Body of pancreas (tissue), 4 donors: ENCODE data around the gene SLC24A3. TPM values are rescaled to one million over a fixed set of nuclear protein-coding genes. Genes with fewer than 3 reads are reported as not detected.
A peak's percentile ranks its signal among the peaks of the same experiment; 100 is the strongest.

ENCODE experiments used
- ATAC-seq: fragments of 150-250 bp; one replicate; pipeline ENCODE4 v1.9.1; 2016
- DNase-seq, 4 donors: peaks; one replicate each; pipeline ENCODE4 v3.0.0-alpha.2; 2019
- H3K27ac ChIP-seq, 4 donors: fragments of 200-600 bp; sonication (generic); 1 replicate in 3 of 4; 2 replicates in 1 of 4; pipeline versions ENCODE4 v1.5.1 to v1.6.1; 2016 to 2019; ENCODE audit warnings: mild to moderate bottlenecking in 1 of 4, mixed read lengths in 1 of 4, moderate library complexity in 1 of 4
- H3K27me3 ChIP-seq, 2 donors: fragments of 200-600 bp; sonication (generic); one replicate each; pipeline ENCODE4 v1.6.0; 2016; ENCODE audit warnings: mild to moderate bottlenecking in 1 of 2
- H3K36me3 ChIP-seq, 2 donors: fragments of 200-600 bp; sonication (generic); replicated peaks in 1 of 2; 2 replicates each; pipeline ENCODE4 v1.5.1; 2016; ENCODE audit warnings: low read depth in 2 of 2; ENCODE audit not compliant: insufficient read depth in 1 of 2
- H3K4me1 ChIP-seq: fragments of 200-600 bp; sonication (generic); one replicate; pipeline ENCODE4 v1.6.0; 2016
- H3K4me3 ChIP-seq, 2 donors: fragments of 200-600 bp; sonication (generic); 1 replicate in 1 of 2; 2 replicates in 1 of 2; pipeline ENCODE4 v1.5.1; 2016 to 2019
- H3K9me3 ChIP-seq, 3 donors: fragments of 200-600 bp; sonication (generic); 1 replicate in 2 of 3; 2 replicates in 1 of 3; pipeline ENCODE4 v1.5.1; 2016
- CTCF ChIP-seq, 7 experiments: fragments of 450-650 bp in 4 of 7; fragments of 200-600 bp in 3 of 7; sonication (generic) in 3 of 7; IDR thresholded peaks; one replicate each; pipeline ENCODE4 v1.5.1; 2016 to 2019; ENCODE audit warnings: antibody characterized with exemption in 7 of 7
- POLR2A ChIP-seq, 3 donors: fragments of 450-650 bp; IDR thresholded peaks; one replicate each; pipeline ENCODE4 v1.6.1; 2016; ENCODE audit warnings: antibody characterized with exemption in 3 of 3, mild to moderate bottlenecking in 2 of 3
- WGBS, 2 donors: methylation state at CpG; one replicate each; pipeline ENCODE4 v1.1.5; 2017; 5-methylcytosine and 5-hydroxymethylcytosine counted together
- intact Hi-C: fragments of 100-400 bp; cut with DNase I; formaldehyde crosslinking; loops from one replicate; pipeline ENCODE4 v1.15.1; 2023
- total RNA-seq, 2 donors: library from RNA; depleted of rRNA; stranded (reverse); fragments of >200 nt; gene quantifications; one replicate each; pipeline ENCODE4 v1.1.0, GENCODE V29; 2016

SLC24A3 gene
- total RNA-seq, 2 donors from 2014 or later: 0.66 to 1.0 TPM

DNA sequence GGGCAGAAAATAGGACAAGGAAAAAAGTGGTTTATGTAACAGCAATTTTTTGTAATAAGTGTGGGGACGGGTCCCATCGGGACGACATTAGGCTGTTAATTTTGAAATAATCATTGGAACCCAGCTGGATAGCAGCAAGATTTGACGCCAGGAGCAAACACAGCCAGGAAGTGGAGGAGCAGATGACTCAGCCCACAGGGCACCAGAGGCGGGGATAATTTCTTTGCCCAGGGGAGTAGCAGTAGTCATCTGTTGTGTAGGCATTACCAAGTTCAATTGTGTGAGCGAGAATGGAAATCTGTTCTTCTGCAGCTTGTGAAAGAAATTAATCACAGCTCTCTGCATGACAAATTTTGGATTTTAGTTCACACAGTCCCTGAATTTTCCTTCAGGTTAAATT is 523.0 kb downstream of the SLC24A3 start:
- intact Hi-C loops: no loop called here
- ATAC-seq (peak; percentile 79), DNase-seq (peak in 3 of 4 donors; percentile 50 to 81 (median 66))
- Histone ChIP-seq H3K27me3 (no peaks in the 10 kb centered on the region), H3K9me3 (no peaks in the 10 kb centered on the region), H3K4me3 (no peak overlapping the region), H3K27ac (no peak overlapping the region), H3K4me1 (peaks cover 4% of the 10 kb centered on the region), H3K36me3 (no peaks in the 10 kb centered on the region)
- TF ChIP-seq POLR2A (IDR thresholded peaks at IDR 0.05) (no peak), CTCF (IDR thresholded peaks at IDR 0.05) (no peak)
- 36 to 42% methylated on average over 6 of the region's 6 CpGs for WGBS, 2 donors

- no peak overlapping the region for H3K4me3 ChIP-seq
- DNase-seq: peak in 1 of 4 donors; percentile 16
- no peak overlapping the region for H3K27ac ChIP-seq
- peak; percentile 15 for ATAC-seq
- H3K9me3 ChIP-seq: no peaks in the 10 kb centered on the region
- peaks cover 4% of the 10 kb centered on the region for H3K4me1 ChIP-seq
- 61 to 76% methylated on average over 4 of the region's 4 CpGs for WGBS, 2 donors
- no peaks in the 10 kb centered on the region for H3K36me3 ChIP-seq
- intact Hi-C loops: no loop called here
- no peaks in the 10 kb centered on the region for H3K27me3 ChIP-seq
- TF ChIP-seq POLR2A (IDR thresholded peaks at IDR 0.05) (no peak), CTCF (IDR thresholded peaks at IDR 0.05) (no peak)
These were observed 524.6 kb downstream of the SLC24A3 start for GRCh38 chr20:19737025-19737424.

- no peak for ATAC-seq
- intact Hi-C loops: no loop called here
- 78 to 87% methylated on average over 5 of the region's 5 CpGs for WGBS, 2 donors
These were observed 526.5 kb downstream of the SLC24A3 start for GRCh38 chr20:19738951-19739350.

GRCh38 chr20:19739351-19739750 is 526.9 kb downstream of the SLC24A3 start:
- DNase-seq (no peak), ATAC-seq (no peak)
- intact Hi-C loops: no loop called here
- Histone ChIP-seq H3K4me1 (peaks cover 4% of the 10 kb centered on the region), H3K36me3 (no peaks in the 10 kb centered on the region), H3K27ac (no peak overlapping the region), H3K9me3 (no peaks in the 10 kb centered on the region), H3K27me3 (no peaks in the 10 kb centered on the region), H3K4me3 (no peak overlapping the region)
- TF ChIP-seq POLR2A (IDR thresholded peaks at IDR 0.05): no peak
- TF ChIP-seq CTCF (IDR thresholded peaks at IDR 0.05): no peak
- WGBS, 2 donors: 86% methylated on average over 10 of the region's 10 CpGs

More at GRCh38 chr20:19738951-19739350, 526.5 kb downstream of the SLC24A3 start:
- H3K4me3 ChIP-seq: no peak overlapping the region
- DNase-seq: no peak
- H3K36me3 ChIP-seq: no peaks in the 10 kb centered on the region
- peaks cover 4% of the 10 kb centered on the region for H3K4me1 ChIP-seq
- H3K27me3 ChIP-seq: no peaks in the 10 kb centered on the region
- no peak for TF ChIP-seq CTCF (IDR thresholded peaks at IDR 0.05)
- TF ChIP-seq POLR2A (IDR thresholded peaks at IDR 0.05): no peak
- H3K9me3 ChIP-seq: no peaks in the 10 kb centered on the region
- H3K27ac ChIP-seq: no peak overlapping the region

DNA sequence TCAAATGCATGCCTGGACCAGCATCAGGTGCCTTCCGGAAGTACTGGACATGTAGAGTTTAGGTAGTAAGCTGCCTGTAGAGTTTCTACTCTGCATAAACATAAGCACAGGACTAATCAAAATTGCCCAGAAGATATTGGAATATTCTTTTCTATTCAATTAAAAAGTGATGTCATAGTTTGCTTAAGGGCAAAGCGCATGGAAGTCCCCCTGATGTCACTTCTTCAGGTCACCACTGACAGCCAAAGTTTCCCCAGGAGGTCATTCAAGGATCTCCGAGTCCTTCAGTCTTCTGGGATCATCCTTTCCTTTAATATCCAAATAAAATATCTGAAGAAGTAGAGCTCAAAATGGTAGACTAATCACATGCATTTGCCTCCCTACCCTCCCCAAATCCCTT is 528.1 kb downstream of the SLC24A3 start:
- Histone ChIP-seq H3K27ac (no peak overlapping the region), H3K27me3 (no peaks in the 10 kb centered on the region), H3K36me3 (no peaks in the 10 kb centered on the region), H3K9me3 (no peaks in the 10 kb centered on the region), H3K4me1 (peaks cover 3% of the 10 kb centered on the region), H3K4me3 (no peak overlapping the region)
- ATAC-seq (no peak), DNase-seq (no peak)
- 58 to 73% methylated on average over 3 of the region's 3 CpGs for WGBS, 2 donors
- intact Hi-C loops: no loop called here
- TF ChIP-seq CTCF (IDR thresholded peaks at IDR 0.05) (no peak), POLR2A (IDR thresholded peaks at IDR 0.05) (no peak)
